BLaER1 treated with 17β-estradiol and CSF1 and Interleukin-3, amounts not matched to agents 10 nM and 100 nM (cell line): ENCODE results near the gene NGEF.
A peak's percentile ranks its signal among the peaks of the same experiment; 100 is the strongest.

Experiments used
- H3K27ac ChIP-seq, 11 experiments: shearing (Covaris generic); formaldehyde crosslinking; 2 replicates each; pipeline ENCODE4 v1.8.1; 2022
- H3K27me3 ChIP-seq, 11 experiments: shearing (Covaris generic); formaldehyde crosslinking; 2 replicates each; pipeline ENCODE4 v1.8.1; 2022
- H3K36me3 ChIP-seq, 11 experiments: shearing (Covaris generic); formaldehyde crosslinking; 2 replicates each; pipeline ENCODE4 v1.8.1; 2022
- H3K4me1 ChIP-seq, 10 experiments: shearing (Covaris generic); formaldehyde crosslinking; 2 replicates each; pipeline ENCODE4 v1.8.1; 2022
- H3K4me2 ChIP-seq, 11 experiments: shearing (Covaris generic); formaldehyde crosslinking; 2 replicates each; pipeline ENCODE4 v1.8.1; 2022
- H3K4me3 ChIP-seq, 10 experiments: shearing (Covaris generic); formaldehyde crosslinking; 2 replicates each; pipeline ENCODE4 v1.8.1; 2022
- H3K9ac ChIP-seq, 11 experiments: shearing (Covaris generic); formaldehyde crosslinking; 2 replicates each; pipeline ENCODE4 v1.8.1; 2022
- H3K9me3 ChIP-seq, 11 experiments: shearing (Covaris generic); formaldehyde crosslinking; replicated peaks in 1 of 11; 2 replicates each; pipeline ENCODE4 v1.8.1; 2022
- H4K20me1 ChIP-seq, 11 experiments: shearing (Covaris generic); formaldehyde crosslinking; 2 replicates each; pipeline ENCODE4 v1.8.1; 2022
- Cebpa-rat ChIP-seq, 11 experiments: shearing (Covaris generic); IDR thresholded peaks; 2 replicates each; pipeline ENCODE4 v1.8.1; 2022

NGEF gene

GRCh38 chr2:232981767-232982360 lies 31.2 kb downstream of the NGEF start:
- TF ChIP-seq Cebpa-rat (IDR thresholded peaks at IDR 0.05) = no peak
- Histone ChIP-seq H3K9me3 (peaks cover 0 to 12% (median 7%) of the 10 kb centered on the region in 11 experiments; a peak in 15 of 22 replicates), H3K4me3 (no peak overlapping the region), H3K4me1 (peaks cover 26 to 56% (median 41%) of the 10 kb centered on the region in 10 experiments), H4K20me1 (no peaks in the 10 kb centered on the region), H3K4me2 (no peak overlapping the region), H3K36me3 (no peaks in the 10 kb centered on the region), H3K27me3 (no peaks in the 10 kb centered on the region), H3K9ac (no peak overlapping the region), H3K27ac (no peak overlapping the region)

- Histone ChIP-seq H4K20me1 (no peaks in the 10 kb centered on the region), H3K27me3 (no peaks in the 10 kb centered on the region), H3K4me1 (peaks cover 26 to 58% (median 45%) of the 10 kb centered on the region in 10 experiments), H3K27ac (no peak overlapping the region), H3K9ac (no peak overlapping the region), H3K4me3 (no peak overlapping the region), H3K36me3 (no peaks in the 10 kb centered on the region), H3K9me3 (peaks cover 0 to 9% (median 4%) of the 10 kb centered on the region in 11 experiments; a peak in 15 of 22 replicates), H3K4me2 (no peak overlapping the region)
- no peak for TF ChIP-seq Cebpa-rat (IDR thresholded peaks at IDR 0.05)
These were observed 31.7 kb downstream of the NGEF start for GRCh38 chr2:232981356-232981755.

DNA sequence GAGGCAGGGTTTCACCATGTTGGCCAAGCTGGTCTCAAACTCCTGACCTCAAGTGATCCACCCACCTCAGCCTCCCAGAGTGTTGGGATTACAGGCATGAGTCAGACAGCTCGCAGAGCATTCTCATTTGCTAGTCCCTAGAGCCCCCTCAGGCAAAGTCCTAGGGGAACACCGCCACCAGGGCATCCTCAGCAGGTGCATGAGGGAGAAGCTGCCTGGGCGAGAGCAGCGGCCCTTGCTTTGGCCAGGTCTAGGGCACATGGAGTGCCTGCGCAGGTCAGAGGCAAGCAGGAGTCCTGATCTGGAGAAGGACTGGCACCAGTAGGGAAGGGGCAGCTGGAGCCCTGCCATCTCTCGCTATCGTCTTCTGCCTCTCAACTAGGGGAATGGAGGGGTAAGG lies 32.4 kb downstream of the NGEF start:
- H3K9me3 ChIP-seq = peaks cover 0 to 2% (median 0%) of the 10 kb centered on the region in 11 experiments; a peak in 4 of 22 replicates
- no peak overlapping the region for H3K4me3 ChIP-seq
- peaks cover 26 to 60% (median 45%) of the 10 kb centered on the region in 10 experiments for H3K4me1 ChIP-seq
- H3K9ac ChIP-seq = no peak overlapping the region
- no peaks in the 10 kb centered on the region for H3K36me3 ChIP-seq
- H3K4me2 ChIP-seq = peak overlapping the region in 7 of 11 experiments; percentile 12 to 83 (median 77); a peak in 13 of 22 replicates
- no peaks in the 10 kb centered on the region for H4K20me1 ChIP-seq
- H3K27me3 ChIP-seq = no peaks in the 10 kb centered on the region
- no peak for TF ChIP-seq Cebpa-rat (IDR thresholded peaks at IDR 0.05)
- peak overlapping the region in 4 of 11 experiments; percentile 82 to 94 (median 87); a peak in 3 of 22 replicates for H3K27ac ChIP-seq

DNA sequence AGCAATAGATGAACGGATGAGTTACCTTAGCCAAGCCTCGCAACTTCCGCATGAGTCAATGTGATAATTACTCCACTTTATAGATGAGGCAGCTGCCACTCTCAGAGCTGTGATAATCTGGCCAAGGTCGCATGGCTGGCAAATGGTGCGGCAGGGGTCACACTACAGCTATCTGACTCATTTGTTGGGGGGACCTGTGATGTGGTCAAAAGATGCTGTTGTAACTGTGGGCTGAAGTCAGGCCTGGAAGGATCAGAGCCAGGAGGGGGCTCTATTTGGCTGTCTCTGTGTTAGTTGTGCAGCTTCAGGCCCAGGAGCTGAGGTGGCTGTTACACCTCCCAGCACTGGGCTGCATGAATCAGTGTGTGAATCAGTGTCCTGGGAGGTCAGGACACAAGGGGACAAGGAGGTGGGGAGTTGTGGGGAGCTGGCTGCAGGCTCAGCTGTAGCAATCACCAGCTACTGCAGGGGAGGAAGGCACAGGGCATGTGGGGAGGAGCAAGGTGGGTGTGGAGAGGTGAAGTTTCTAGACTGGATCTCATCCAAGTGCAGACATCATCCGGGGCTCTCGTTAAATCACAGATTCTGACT lies 33.1 kb downstream of the NGEF start:
- Histone ChIP-seq H3K4me2 (peak overlapping the region in 9 of 11 experiments; percentile 12 to 83 (median 73); a peak in 16 of 22 replicates), H3K27me3 (no peaks in the 10 kb centered on the region), H4K20me1 (no peaks in the 10 kb centered on the region), H3K4me1 (peaks cover 26 to 58% (median 45%) of the 10 kb centered on the region in 10 experiments), H3K9me3 (no peaks in the 10 kb centered on the region), H3K36me3 (no peaks in the 10 kb centered on the region), H3K9ac (peak overlapping the region in 3 of 11 experiments; percentile 27 to 72 (median 53); a peak in 4 of 22 replicates), H3K4me3 (no peak overlapping the region), H3K27ac (peak overlapping the region in 8 of 11 experiments; percentile 23 to 94 (median 86); a peak in 9 of 22 replicates)
- TF ChIP-seq Cebpa-rat (IDR thresholded peaks at IDR 0.05) = no peak

- Histone ChIP-seq H3K27me3 (no peaks in the 10 kb centered on the region), H3K36me3 (no peaks in the 10 kb centered on the region)
- TF ChIP-seq Cebpa-rat (IDR thresholded peaks at IDR 0.05) = no peak
These were observed 35.6 kb downstream of the NGEF start for GRCh38 chr2:232977438-232977971.

DNA sequence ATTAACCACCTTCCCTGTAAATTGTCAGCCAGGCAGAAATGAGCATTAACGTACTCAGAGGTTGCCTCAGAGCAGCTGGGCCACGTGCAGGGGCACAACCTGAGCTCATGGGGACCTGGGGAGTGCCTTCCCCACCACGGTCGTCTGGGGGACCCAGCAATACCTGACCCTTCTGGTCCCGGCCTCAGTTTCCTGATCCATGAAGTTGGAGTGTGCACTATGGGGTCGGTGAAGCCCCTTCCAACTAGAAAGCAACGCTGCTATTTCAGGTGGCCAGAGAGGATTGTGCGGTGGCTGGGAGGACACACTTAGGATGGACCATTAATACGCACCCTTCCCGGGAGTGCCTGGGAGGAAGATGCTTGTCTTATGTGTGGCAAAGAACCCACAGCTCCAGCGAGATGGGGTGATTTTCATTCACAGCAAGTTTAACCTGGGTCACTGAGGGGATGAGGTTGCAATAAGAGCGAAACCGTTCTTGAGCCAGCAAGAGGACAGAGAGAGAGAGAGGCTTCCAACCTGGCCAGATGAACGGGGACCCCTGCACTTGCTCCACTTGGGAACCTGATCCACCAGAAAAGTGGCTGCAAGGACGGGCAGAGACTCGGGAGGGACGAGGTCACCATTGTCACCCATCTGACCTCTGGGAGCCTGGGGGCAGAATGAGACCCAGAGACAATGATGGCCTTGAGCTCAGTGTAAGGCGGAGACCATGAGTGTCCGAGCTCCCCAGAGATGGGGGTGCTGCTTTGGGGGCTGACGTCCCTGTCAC lies 36.2 kb downstream of the NGEF start:
- H3K9me3 ChIP-seq = no peaks in the 10 kb centered on the region
- no peaks in the 10 kb centered on the region for H4K20me1 ChIP-seq
- H3K4me3 ChIP-seq = no peak overlapping the region
- peaks cover 14 to 49% (median 40%) of the 10 kb centered on the region in 10 experiments; a peak in 19 of 20 replicates for H3K4me1 ChIP-seq
- H3K4me2 ChIP-seq = peak overlapping the region in 8 of 11 experiments; percentile 62 to 83 (median 75); a peak in 13 of 22 replicates
- H3K9ac ChIP-seq = peak overlapping the region in 7 of 11 experiments; percentile 67 to 77 (median 72); a peak in 9 of 22 replicates
- H3K27ac ChIP-seq = peak overlapping the region in 9 of 11 experiments; percentile 77 to 94 (median 87); a peak in 17 of 22 replicates
- no peaks in the 10 kb centered on the region for H3K36me3 ChIP-seq
- TF ChIP-seq Cebpa-rat (IDR thresholded peaks at IDR 0.05) = no peak
- H3K27me3 ChIP-seq = no peaks in the 10 kb centered on the region

More at GRCh38 chr2:232977438-232977971, 35.6 kb downstream of the NGEF start:
- Histone ChIP-seq H4K20me1 (no peaks in the 10 kb centered on the region), H3K9me3 (no peaks in the 10 kb centered on the region), H3K4me2 (peak overlapping the region; percentile 62 to 83 (median 71); a peak in 21 of 22 replicates), H3K9ac (peak overlapping the region in 9 of 11 experiments; percentile 61 to 77 (median 72); a peak in 16 of 22 replicates), H3K27ac (peak overlapping the region in 10 of 11 experiments; percentile 40 to 94 (median 86); a peak in 18 of 22 replicates), H3K4me1 (peaks cover 14 to 49% (median 40%) of the 10 kb centered on the region in 10 experiments; a peak in 19 of 20 replicates), H3K4me3 (peak overlapping the region in 3 of 10 experiments; percentile 22 to 46 (median 34); a peak in 2 of 20 replicates)

DNA sequence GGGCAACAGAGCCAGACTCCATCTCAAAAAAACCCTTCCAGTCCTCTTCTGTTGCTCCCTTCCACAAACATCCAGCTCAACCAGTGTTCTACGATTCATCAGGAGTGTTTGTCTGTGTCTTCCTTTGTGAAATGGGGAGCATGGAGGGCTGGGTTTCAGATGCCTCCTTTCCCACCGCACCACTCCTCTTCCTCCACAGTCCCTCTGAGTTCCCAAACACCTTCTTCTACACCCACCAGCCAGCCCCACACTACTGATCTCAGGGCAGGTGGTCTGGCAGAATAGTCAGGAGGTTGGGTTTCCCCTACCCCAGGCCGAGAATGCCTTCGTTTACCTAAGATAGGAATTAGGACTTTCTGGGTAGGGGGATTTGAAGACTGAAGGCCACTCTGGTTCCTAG lies 36.9 kb downstream of the NGEF start:
- Histone ChIP-seq H3K4me3 (no peak overlapping the region), H3K4me1 (peaks cover 14 to 49% (median 40%) of the 10 kb centered on the region in 10 experiments; a peak in 19 of 20 replicates), H3K36me3 (no peaks in the 10 kb centered on the region), H4K20me1 (no peaks in the 10 kb centered on the region), H3K9me3 (no peaks in the 10 kb centered on the region), H3K27me3 (no peaks in the 10 kb centered on the region), H3K27ac (peak overlapping the region in 7 of 11 experiments; percentile 82 to 94 (median 88); a peak in 9 of 22 replicates), H3K4me2 (no peak overlapping the region), H3K9ac (0 out of 22 replicates have a peak overlapping the region, but pooled peaks of 1 of the 11 experiments have one; percentile 8)
- no peak for TF ChIP-seq Cebpa-rat (IDR thresholded peaks at IDR 0.05)

DNA sequence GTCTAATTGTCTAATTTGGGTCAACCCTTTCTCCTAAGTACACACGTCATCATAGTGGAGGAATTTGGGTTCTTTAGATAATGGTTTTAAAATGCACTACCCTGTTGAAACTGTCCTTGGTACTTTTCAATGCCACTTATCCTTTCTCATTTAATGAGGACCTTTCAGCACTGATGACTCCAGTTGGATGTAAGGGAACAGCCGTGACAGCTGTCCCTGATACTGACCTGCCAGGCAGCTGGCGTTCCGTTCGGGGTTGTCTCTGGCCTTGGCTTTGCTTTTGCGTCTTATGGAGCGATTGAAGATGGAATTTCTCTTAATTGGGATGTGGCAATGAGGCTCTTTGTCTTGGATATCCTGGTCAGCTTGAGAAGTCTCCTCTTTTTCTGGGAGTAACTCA lies 38.7 kb downstream of the NGEF start:
- no peak overlapping the region for H3K4me2 ChIP-seq
- H3K4me1 ChIP-seq = peaks cover 5 to 32% (median 25%) of the 10 kb centered on the region in 10 experiments; a peak in 19 of 20 replicates
- no peak overlapping the region for H3K4me3 ChIP-seq
- TF ChIP-seq Cebpa-rat (IDR thresholded peaks at IDR 0.05) = no peak
- no peaks in the 10 kb centered on the region for H3K27me3 ChIP-seq
- H4K20me1 ChIP-seq = no peaks in the 10 kb centered on the region
- no peaks in the 10 kb centered on the region for H3K9me3 ChIP-seq
- no peaks in the 10 kb centered on the region for H3K36me3 ChIP-seq
- H3K9ac ChIP-seq = no peak overlapping the region
- 0 out of 22 replicates have a peak overlapping the region, but pooled peaks of 1 of the 11 experiments have one; percentile 24 for H3K27ac ChIP-seq
